GM19043 (cell line): ENCODE data around the gene ZSWIM1.
A peak's percentile ranks its signal among the peaks of the same experiment; 100 is the strongest.

Experiments
- ATAC-seq: cut with Tn5 transposase; IDR thresholded peaks from one replicate; pipeline ENCODE4 v1.9.1; 2021; ENCODE audit warnings: low read depth; ENCODE audit not compliant: unreplicated experiment

Gene ZSWIM1

GRCh38 chr20:45880988-45881788, at the start of gene ZSWIM1:
TSS of gene ZSWIM1 (plus strand) at chr20:45881227. CDS start at chr20:45882593, 1,366 bp downstream.
- peak; percentile 97 for ATAC-seq

GRCh38 chr20:45832619-45833018, 48.4 kb upstream of the ZSWIM1 start:
- no peak for ATAC-seq

DNA sequence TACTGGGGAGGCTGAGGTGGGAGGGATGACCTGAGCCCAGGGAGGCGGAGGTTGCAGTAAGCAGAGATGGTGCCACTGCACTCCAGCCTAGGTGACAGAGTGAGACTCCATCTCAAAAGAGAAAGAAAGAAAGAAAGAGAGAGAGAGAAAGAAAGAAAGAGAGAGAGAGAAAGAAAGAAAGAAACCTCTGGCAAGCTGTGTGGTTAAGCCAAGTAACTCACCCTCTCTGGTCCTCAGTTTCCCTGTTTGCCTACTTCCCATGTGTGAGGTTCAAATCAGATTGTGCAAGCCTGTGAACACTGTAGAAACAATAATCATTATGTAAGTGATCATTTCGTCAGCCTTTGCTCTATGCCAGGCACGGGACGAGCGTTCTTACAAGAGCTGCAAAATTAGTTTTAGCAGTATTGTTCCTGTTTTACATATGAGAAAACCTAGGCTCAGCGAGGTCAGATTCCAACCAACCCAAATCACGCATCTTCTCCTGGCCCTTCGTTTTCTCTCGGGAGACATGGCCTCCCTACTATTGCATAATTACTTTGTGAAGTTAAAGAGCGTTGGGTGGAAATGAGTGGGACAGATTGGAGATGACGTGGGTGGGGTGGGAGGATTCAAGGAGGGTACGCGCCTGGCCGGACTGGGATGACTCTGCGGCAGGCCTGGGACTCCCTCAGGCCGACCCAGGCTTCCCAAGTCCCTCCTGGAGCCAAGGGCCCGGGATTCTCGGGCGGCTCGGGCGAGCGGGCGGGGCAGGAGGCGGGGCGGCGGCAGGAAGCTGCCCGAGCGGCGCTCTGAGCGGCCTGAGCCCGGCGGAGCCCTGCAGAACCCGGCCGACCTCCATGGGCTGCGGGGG, 47.8 kb upstream of the ZSWIM1 start, which contains the start of gene SNX21:
Gene SNX21, plus strand, starts transcription at position 770 of the 853 bp plus-strand sequence. CDS start 121 bp downstream, outside the sequence.
- no peak for ATAC-seq

DNA sequence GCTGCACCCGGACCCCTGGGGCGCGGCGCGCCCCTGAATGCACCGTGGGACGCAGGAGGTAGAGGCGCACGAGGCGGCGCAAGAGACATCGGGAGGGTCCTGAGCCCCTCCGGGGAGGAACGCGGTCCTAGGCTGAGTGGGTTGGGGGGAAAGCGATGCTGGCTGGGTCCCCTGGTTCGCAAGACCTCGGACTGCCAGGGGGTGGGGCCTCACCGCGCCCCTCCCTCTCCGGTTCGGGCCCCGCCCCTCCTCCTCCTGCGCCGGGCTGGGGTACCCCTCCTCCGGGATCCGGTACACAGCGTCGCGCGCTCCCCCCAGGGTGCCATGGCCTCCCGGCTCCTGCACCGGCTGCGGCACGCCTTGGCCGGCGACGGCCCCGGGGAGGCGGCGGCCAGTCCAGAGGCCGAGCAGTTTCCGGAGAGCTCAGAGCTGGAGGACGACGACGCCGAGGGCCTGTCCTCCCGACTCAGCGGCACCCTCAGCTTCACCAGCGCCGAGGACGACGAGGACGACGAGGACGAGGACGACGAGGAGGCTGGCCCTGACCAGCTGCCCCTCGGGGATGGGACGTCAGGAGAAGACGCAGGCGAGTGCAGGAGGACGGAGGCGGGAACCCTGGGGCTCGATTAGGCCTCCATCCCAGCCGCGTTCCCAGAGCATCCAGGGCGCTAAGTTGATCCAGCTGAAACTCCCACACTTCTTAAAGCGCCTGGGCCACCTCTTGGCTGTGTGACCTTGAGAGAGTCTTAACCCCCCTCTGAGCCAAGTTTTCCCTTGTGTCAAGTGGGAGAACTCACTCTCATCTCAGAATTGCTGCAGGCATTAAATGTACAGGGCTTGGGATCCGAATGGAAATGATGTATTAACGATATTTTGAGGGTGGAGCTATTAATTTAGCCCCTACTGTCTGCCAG, 46.9 kb upstream of the ZSWIM1 start:
- no peak for ATAC-seq

DNA sequence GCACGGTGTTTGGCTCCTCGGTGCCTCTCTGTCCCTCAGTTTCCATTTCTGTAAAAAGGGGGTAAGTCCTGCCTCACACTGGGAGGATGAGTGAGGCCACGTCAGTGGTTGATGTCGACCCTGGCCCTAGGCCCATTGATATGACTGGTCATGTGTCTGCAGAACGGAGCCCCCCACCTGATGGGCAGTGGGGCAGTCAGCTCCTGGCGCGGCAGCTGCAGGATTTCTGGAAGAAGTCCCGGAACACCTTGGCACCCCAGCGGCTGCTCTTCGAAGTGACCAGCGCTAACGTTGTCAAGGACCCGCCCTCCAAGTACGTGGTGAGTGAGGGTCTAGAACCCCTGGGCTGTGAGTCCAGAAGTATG, 46.2 kb upstream of the ZSWIM1 start:
- no peak for ATAC-seq

- ATAC-seq, result no peak
Measured at GRCh38 chr20:45835329-45835765, 45.7 kb upstream of the ZSWIM1 start.

DNA sequence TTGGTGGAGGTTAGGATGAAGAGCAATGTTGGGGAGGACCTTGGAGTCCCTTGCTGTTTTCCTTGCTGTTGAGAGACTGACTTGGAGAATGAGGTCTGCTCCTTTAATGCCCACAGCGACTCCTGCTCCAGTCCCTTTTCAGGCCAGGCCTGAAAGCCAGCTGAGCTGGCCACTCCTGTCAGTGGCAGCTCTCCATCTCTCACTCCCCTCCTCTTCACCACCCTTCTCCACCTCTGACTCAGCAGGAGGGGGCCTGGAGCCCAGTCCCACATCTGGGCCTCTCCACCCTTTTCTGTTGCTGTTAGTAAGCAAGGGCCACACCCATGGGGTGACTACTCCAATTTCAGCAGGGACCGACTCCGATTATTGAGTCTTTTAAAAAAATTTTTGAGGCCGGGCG, 45.2 kb upstream of the ZSWIM1 start:
- ATAC-seq, result no peak

DNA sequence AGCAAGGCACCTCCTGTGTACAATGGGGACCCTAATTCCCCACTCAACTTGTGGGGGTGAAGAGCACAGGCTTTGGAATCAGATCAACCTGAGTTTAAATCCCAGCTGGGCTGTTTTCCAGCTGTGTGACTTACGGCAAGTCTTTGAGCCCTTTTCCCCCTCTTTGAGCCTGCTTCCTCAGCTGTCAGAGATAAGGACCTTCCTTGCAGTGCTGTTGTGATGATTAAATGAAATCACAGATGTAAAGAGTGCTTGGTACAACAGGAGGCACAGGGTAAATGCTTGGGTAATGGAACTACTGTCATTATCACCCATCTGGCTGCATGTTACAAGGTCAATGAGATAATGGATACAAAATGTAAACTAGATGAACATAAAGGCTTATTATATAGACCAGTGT, 44.2 kb upstream of the ZSWIM1 start:
- ATAC-seq, result no peak

GRCh38 chr20:45840700-45841198, 40.3 kb upstream of the ZSWIM1 start:
- no peak for ATAC-seq

- ATAC-seq, result no peak
Measured at GRCh38 chr20:45841407-45842129, 39.5 kb upstream of the ZSWIM1 start.

- ATAC-seq, result peak; percentile 71
Measured at GRCh38 chr20:45842169-45842812, 38.7 kb upstream of the ZSWIM1 start.

GRCh38 chr20:45843506-45843905, 37.5 kb upstream of the ZSWIM1 start:
- no peak for ATAC-seq

- no peak for ATAC-seq
Measured at GRCh38 chr20:45845452-45845851, 35.6 kb upstream of the ZSWIM1 start.

- no peak for ATAC-seq
Measured at GRCh38 chr20:45848421-45848820, 32.6 kb upstream of the ZSWIM1 start.

GRCh38 chr20:45848969-45849582, 32.0 kb upstream of the ZSWIM1 start:
- no peak for ATAC-seq

DNA sequence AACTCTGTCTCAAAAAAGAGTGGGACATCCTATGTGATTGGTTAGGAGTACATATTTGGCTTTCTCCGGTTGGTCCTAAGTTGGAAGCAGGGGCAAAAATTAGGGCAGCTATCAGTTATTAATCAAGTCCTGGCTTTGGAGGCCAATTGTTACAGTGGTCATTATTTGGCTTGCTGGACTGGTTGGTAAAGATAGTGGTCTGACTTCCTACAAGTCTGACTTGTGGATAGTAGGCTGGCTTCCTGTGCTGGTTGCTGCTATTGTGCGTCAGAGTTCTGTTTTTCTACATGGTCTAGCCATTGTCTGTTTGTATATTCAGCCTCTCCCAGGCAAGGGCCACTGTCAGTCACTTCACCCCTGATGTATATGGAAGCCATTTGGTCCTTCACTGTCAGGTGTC, 30.8 kb upstream of the ZSWIM1 start:
- ATAC-seq, result no peak

DNA sequence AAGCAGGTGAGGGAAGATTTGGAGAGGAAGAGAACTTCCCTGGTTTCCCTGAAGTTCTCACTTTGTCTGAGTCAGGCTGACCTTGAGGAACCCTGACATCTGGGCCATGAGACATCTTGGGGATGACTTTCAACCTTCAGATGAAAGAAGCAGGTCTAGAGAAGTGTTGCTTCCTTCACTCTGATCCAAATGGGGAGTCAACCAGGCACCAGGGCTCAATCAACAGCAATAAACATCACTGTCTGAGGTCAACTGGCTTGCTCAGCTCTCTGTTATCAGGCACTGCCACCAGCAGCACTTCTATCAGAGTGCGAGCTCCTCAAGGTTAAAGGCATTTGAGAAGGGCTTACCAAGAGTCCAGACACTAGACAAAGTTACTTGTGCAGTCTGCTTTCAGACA, 30.1 kb upstream of the ZSWIM1 start:
- ATAC-seq, result no peak

DNA sequence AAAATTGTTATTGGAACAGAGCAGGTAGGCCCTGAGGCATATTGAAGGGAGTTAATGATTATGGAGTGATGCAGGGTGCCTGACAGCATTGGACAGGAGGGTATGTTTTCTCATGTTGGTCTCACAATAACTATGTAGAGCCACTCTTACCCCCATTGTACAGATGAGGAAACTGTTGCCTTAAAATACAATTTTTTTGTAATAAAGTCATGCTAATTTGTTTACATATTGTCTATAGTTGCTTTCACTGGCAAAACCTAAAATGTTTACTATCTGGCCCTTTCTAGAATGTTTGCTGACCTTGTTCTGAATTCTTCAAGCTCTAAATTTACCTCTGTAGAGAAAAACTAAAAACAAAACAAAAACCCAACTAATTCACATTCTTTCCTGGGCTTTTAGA, 29.5 kb upstream of the ZSWIM1 start:
- ATAC-seq, result no peak

- ATAC-seq, result no peak
Measured at GRCh38 chr20:45852326-45852725, 28.7 kb upstream of the ZSWIM1 start.
